HCT116 (cell line): ENCODE measurements around the gene CSDE1. TPM values are rescaled to one million over a fixed set of nuclear protein-coding genes. Genes with fewer than 3 reads are reported as not detected.

ENCODE experiments used
- total RNA-seq: library from RNA; stranded (reverse); gene quantifications from one replicate; pipeline ENCODE4 v1.2.1, GENCODE V29; 2021; ENCODE audit not compliant: unreplicated experiment

CSDE1 gene
- total RNA-seq, 1 experiment from 2014 or later, result 515 TPM

Other genes starting within 250 kb of the CSDE1 start
- gene TRIM33, start 246.8 kb downstream of the CSDE1 start, total RNA-seq, result 41.2 TPM
- gene BCAS2, start 176.4 kb downstream of the CSDE1 start, total RNA-seq, result 45.2 TPM
- gene DENND2C, start 87.9 kb downstream of the CSDE1 start, total RNA-seq, result 3.6 TPM
- not detected for gene AMPD1, start 62.4 kb downstream of the CSDE1 start, total RNA-seq
- gene NRAS, start 41.2 kb downstream of the CSDE1 start, total RNA-seq, result 48.0 TPM
- gene SIKE1, start 22.7 kb upstream of the CSDE1 start, total RNA-seq, result 60.7 TPM
- not detected for gene SYCP1, start 96.9 kb upstream of the CSDE1 start, total RNA-seq